G401 (cell line): Measurements from ENCODE around the gene IMPACT. TPM values are rescaled to one million over a fixed set of nuclear protein-coding genes. Genes with fewer than 3 reads are reported as not detected.
A peak's percentile ranks its signal among the peaks of the same experiment; 100 is the strongest.

Experiments used
- DNase-seq: peaks from one replicate; pipeline ENCODE4 v3.0.0-alpha.2; 2015; ENCODE audit warnings: low spot score
- in situ Hi-C: cut with HindIII; loops from 2 replicates; pipeline ENCODE4 v1.10.0; 2016; ENCODE audit warnings: low sequenced_read_pairs, mixed read lengths
- total RNA-seq: library from RNA; depleted of rRNA; stranded (reverse); fragments of >200 nt; shearing (Covaris generic); gene quantifications from 2 replicates; pipeline ENCODE4 v1.2.3, GENCODE V29; 2014

Gene IMPACT
- total RNA-seq, 1 experiment from 2014 or later: 47.6 TPM

DNA sequence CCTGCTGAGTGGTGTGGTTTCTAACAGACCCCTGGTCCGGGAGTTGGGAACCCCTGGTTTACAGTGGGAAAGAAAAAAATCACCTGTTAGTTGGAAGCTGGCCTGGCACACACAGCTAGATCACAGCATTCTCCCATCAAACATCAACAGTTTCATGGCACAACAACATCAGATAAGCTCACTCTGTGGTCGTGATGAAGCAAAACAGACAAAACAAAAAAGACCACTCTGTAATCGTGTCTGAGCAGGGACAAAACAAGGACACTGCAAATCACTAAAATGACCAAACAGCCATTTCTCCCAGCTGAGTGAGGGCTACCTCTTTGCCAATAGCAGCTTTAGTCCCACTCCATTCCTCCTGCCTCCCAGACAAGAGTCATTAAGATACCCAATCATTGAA lies 9.0 kb upstream of the IMPACT start:
- no peak for DNase-seq
- in situ Hi-C loops: no loop called here

DNA sequence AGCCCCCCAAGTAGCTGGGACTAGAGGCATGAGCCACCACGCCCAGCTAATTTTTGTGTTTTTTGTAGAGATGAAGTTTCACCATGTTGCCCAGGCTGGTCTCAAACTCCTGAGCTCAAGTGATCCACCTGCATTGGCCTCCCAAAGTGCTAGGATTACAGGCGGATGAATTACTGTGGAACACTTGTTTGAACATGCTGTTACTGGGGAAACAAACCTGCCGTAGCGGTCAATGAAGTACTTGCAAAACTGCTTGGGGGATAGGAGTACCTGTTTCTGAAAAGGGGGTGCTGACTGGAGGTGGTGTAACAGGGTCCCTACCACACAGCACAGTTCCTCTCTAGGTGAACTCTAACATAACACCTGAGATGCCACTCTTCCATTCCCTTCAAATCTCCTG lies 5.9 kb upstream of the IMPACT start:
- DNase-seq: no peak
- in situ Hi-C loops: no loop called here

DNA sequence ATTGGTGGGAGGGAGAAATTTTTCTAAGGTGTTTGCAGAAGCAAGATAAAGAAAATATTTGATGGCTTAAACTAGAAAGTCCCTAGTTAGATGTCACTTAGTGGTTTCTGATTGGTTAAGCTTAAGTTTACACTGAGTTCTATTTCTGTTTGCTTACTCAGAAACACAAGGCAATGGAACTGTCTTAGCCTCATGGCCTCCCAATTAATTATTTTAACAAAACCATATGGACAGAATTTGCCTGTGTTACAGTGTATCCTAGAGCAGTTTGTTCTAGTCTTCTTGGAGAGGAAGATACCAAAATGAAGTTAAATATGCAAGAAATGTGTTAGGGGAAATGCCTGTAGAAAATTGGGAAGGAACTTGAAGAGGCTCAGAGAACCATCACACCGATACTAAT lies 4.6 kb upstream of the IMPACT start:
- no peak for DNase-seq
- in situ Hi-C loops: no loop called here

DNA sequence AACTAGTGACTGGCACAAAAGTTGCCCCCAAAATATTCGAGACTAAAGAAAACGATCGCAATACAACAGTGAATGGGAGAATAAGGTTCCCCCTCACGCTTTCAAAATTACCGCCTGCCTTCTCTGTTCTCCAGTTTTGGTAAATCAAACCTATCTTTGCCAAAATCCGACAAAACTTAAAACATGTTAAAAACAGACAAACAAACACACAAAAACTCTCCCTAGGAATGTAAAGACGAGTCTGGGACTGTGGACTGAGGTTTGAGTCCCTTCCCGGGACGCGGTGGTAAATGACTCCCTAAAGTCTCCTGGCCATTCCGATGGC lies 435 bp upstream of the IMPACT start:
- in situ Hi-C loops: no loop called here
- no peak for DNase-seq

DNA sequence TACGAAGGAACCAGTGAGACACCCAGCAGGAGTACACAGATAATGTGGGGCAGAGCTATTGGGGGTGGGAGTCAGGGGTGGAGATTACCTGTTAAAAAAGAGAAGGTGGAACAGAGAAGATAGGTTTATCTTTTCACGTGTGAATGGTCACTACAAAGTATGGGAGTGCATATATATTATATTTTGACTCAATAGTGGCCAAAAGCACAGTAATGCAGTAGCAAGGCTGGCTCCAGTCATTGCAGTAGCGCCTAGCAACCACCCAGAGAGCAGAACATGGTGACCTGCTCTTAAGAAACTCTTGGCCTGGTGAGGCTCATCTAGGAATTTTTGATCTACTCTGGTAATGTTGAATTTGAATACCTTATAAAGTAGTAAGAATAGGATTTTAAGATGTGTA lies 1.0 kb downstream of the IMPACT start:
- in situ Hi-C loops: no loop called here
- peak; percentile 7 for DNase-seq

DNA sequence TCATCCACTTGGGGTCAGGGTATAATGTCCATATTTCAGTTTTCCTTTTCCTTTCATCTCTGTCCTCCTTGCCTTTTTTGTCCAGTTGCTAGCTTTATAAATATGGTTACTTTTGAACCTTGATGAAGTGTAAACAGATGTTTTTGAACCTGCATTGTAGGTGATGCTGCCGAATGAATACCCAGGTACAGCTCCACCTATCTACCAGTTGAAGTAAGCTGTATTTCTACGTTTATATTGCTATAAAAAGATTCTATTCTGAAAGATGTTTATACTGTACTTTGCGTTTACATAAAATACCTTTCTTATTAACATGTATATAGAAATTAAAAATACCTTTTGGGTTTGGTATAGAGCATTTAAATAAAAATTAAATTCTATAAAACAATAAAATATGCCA lies 2.2 kb downstream of the IMPACT start:
- no peak for DNase-seq
- in situ Hi-C loops: no loop called here

DNA sequence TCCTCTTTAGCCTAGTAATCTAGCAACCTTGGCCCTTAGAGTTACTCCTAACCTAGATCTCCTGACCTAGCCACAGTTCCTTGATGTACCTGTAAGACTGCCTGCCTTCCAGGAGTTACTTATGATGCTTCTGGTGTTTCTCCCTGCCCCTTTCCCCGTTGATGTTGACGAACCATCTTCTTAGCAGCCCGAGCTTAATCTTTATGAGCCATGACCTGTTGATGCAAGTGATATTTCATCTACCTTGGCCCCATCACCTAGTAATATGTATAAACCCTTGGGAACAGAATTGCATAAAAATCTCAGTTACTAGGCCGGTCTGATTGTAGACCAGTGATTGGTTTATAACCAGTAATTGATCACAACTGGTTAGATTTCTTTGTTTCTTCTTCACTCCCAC lies 2.7 kb downstream of the IMPACT start:
- in situ Hi-C loops: no loop called here
- no peak for DNase-seq

DNA sequence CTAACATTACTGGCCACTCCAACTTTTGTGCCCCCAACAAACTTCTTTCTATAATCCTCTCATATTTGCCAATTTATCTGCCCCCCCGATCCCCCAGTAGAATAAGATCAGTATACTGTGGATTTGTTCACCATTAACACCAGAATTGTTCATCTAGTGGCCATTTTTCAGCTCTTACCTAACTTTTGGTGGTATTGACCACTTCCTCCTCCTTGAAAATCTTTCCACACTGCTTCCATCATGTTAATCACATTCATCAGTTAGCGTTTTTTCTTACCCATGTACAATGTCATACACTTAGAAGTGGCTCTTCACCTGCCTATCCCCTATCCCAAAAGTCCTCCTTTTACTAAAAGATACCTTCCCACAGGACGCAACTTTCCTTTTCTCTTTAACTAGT lies 6.1 kb downstream of the IMPACT start:
- no peak for DNase-seq
- in situ Hi-C loops: no loop called here

DNA sequence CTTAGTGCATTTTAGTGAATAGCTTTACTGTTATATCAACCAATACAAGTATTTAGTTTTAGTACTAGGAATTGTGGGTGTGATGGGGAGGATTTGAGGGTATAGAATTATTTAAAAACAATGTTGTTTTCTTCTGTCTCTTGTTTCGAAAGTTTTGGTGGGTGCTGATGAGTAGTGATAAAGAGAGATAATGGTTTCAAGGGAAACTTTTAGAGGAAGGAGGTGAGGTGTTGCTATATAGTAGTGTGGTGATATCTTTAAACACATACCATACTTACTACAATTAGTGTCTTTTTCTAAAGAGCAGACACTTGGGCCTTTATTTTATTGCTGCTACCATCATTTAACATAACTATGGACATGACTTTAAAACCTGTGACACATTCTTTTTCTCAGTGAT lies 10.5 kb downstream of the IMPACT start:
- in situ Hi-C loops: no loop called here
- no peak for DNase-seq

DNA sequence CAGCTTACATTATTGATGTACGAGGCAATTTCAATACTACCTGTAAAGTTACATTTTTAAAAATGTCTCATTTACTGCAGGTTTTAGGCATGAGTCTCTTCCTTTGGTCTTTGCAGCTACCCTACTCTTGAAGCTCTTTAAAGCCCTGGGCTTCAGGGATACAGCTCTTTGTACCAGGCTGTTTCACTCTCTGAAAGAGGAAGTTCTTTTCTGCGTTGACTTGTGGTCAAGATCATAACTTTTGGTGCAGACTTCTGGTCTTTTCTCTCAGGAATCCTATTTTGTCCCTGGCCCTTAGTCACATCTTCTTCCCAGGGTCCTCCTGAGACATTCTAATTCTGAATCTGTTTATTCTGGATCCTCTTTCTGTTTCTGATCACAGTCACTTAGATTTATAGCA lies 17.4 kb downstream of the IMPACT start:
- no peak for DNase-seq
- in situ Hi-C loops: no loop called here

DNA sequence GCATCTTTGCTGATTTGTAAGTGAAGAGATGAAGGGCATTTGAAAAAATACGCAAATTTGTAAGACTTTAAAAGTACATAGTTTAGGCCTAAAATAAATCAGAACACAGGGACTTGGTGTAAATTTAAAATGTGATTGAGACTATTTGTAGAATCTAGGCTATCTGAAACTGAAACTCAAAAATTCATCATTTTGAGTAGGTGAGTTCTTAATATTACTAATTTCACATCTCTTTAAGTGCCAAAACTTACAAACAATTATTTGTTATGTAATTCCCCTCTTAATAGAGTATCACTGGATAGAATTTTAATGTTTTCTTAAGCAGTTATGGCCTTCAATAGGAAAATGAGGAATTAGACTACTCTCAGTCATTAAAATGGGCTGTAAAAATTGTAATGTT lies 20.0 kb downstream of the IMPACT start:
- in situ Hi-C loops: no loop called here
- DNase-seq: no peak

DNA sequence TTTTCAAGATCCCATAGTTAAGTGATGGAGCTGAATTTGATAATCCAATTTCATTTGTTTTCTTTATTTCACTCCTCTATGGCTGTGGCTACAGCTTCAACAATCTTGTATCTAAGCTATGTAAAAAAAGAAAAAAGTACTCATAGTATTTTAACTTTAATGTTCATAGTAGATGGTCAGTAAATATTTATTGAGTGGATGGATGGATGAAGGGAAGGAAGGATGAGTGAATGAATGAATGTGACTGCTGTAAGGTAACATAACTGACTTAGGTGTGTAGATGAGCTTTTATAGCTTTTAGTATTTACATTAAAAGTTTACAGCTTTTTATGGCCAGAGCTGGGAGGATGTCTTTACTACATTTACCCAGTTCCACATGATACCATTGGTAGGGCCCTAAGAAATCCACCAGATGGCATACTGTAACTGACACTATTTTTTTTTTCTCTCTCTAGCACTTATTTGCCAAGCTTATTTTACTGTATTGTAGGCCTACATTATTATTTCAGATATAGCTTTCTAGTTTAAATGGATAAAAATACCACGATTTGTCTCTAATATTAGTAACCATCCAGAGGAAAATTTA lies 20.6 kb downstream of the IMPACT start:
- in situ Hi-C loops: no loop called here

DNA sequence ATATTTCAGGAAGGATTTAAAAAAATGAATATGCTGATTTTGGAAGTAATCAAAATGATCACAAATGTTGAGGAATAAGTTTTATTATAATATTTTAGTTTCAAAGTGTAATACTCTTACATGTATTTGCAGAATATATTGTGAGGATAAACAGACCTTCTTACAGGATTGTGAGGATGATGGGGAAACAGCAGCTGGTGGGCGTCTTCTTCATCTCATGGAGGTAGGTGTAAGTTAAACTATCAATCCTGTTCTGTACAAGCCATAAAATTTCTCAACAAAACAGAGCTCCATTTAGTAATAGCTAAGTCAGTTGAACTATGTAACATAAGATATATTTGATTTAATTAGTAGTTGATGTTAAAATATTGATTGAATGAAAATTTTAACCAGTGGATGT lies 21.5 kb downstream of the IMPACT start:
- DNase-seq: no peak
- in situ Hi-C loops: no loop called here

More for the DNA sequence above, 20.6 kb downstream of the IMPACT start:
- peak; percentile 16 for DNase-seq

DNA sequence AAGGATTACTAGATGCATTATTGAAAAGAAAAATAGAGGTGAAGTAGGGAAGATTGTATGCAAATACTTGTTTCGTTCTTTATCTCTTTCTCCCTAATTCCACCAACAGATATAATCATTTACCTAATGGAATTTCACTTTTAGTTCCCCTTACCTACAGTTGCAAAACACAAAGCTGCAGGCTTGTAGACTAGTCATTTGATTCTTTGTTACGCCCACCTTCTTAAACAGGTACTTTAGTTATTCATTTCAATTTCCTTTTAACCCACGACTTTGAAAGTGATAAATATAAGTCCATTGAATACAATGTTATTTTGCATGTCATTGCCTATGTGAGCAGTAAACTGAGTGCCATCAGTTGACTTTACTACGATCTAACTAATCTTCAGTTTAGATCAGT lies 30.1 kb downstream of the IMPACT start:
- no peak for DNase-seq
- in situ Hi-C loops: no loop called here

DNA sequence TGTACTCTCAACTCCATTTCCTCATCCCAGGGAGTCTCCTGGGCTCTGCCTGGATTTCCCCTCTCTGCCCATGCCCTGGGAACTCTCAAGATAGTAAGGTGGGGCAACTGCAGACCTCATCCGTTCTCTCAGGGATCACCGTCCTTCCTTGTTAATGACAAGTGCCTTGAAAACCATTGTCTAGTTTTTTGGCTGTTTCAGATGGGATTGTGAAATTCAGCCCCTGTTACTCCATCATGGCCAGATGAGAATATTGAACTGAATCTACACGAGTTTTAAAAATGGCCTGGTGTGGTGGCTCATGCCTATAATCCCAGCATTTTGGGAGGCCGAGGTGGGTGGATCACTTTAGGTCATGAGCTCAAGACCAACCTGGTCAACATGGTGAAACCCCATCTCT lies 33.3 kb downstream of the IMPACT start:
- in situ Hi-C loops: no loop called here

DNA sequence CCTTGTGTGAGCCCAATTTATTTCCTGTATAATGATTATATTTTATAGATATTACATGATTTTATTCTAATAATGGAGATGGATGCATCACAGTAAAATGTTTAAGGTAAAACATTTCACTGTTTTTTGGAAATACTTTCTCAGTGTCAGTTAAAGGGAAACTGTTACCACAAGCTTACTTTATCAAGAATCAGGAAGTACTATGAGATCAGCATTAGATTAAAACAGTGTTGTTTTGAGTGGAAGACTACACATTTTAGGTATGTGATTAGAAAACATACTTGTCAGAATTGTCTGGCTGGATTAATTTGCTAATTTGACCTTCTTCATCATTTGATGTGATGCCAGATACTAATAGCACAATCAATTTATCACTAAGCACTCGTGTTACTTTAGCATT lies 33.9 kb downstream of the IMPACT start, which contains the start of gene HRH4:
HRH4 (plus strand) TSS at position 250 of the 400 bp plus-strand sequence; CDS start at position 342, 92 bp downstream.
- DNase-seq: no peak
- in situ Hi-C loops: no loop called here

More for the DNA sequence above, 33.3 kb downstream of the IMPACT start:
- DNase-seq: no peak

DNA sequence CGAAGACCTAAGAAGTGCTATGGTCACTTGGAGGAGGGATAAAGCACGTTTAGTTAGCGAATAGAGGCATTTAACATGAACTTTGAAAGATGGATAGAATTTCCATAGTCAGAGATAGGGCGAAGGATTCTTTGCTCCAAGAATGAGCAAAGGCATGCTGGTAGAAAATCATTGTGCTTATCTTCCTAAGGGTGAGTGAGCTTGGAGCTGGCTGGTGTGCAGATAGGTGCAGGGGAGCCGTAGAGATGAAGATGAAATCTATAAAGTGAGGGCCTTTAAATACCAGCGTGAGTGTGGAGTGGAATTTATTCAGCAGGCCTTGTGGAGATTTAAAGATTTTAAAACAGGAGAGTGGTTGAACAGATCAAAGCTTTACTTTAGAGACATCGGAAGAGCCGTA lies 35.5 kb downstream of the IMPACT start:
- DNase-seq: no peak
- in situ Hi-C loops: no loop called here

DNA sequence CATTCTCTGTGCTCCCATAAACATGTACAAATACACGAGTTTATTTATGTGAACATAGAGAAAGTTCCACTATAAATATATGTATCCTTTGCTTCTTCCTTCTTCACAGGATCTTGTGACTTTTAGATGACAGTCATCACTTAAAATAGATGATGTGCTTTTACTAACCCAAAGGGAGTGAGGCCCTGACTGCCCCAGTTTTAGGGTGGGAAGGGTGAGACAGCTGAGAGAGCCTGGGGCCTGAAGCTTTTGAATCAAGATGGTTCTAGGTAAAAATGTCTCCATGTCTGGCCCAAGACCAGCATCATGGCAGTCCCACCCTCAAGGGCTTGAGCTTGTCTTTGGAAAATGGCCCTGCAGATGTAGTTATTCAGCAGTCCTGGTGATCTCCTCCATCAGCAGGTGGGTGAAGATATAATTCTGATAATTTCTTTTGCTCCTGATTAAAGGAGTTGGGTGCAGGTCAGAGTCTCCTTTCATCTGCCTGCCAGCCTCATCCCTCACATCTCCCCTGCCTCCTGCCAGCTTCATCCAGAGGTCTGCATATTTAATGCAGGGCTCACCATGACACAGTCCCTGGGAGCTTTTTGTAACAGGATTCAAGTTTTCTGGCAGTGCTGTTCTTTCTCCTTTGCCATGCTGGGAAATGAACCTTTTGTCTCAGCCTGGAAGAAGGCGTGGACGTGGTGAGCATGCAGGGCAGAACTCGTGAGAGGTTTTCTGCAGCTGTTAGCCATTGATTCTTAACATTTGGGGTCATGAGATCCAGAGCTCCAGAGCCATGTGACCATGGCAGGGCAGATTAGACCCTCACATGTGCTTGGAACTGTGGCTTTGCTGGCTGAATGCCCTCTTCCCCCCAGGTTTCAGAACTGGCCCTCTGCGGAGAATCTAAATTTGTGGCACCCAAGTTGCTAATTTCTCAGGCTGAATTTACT lies 36.6 kb downstream of the IMPACT start:
- in situ Hi-C loops: no loop called here
- DNase-seq: no peak

DNA sequence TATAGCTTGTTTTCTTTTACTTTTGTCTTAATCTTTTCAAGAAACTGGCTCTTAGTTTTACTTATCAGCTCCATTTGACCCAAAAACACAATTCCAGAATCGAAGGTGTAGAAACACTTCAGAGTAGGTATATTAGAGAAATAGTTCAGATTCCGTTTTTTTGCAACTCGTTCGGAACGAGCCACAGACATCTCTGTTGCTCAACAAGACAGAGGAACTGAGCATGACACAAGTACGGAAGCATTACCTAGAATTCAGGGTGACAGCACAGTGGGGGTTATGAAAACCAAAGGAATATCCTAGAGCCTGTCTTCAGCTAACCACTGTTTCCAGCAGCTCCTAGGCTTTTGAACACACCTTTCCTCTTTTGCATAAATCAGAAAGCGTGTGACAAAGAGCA lies 39.0 kb downstream of the IMPACT start:
- no peak for DNase-seq
- in situ Hi-C loops: no loop called here

DNA sequence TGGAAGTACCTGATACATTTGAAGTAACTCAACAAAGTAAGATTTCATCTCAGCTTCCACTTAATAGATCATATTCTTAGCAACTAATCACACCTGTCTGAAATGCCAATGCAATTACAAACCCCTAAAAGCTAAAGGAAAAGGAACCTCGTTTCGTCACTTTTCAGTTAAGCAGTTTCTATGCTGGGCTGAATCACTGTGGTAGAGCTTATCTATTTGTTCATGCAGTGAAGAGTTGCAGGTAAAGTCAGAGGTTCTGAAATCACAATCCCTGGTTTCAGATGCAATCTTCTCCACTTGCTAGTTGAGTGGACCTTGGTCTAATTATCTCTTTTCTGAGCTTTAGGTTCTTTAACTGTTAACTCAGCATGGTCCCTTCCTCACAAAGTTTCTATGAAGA lies 40.3 kb downstream of the IMPACT start:
- in situ Hi-C loops: no loop called here
- no peak for DNase-seq
